Measurements from ENCODE around the gene LMAN2.
A peak's percentile ranks its signal among the peaks of the same experiment; 100 is the strongest.
"Not testable (repeated sequence)": the region's sequence is repeated elsewhere in the genome, so short reads cannot be mapped to it uniquely, and the experiment has no call there.

The LMAN2 gene

GRCh38 chr5:177308740-177309139, 42.7 kb downstream of the LMAN2 start:
- Histone ChIP-seq H3F3A (ENCODE audit: insufficient read depth) (peaks cover 42% of the 10 kb centered on the region), H3K27ac (ENCODE audit: low read depth, low read length) (peak overlapping the region; percentile 88; the same call in 1 of the 2 replicates), H2AFZ (ENCODE audit: low read depth, low read length, severe bottlenecking) (no peak overlapping the region), H3K9me2 (replicated peaks; ENCODE audit: insufficient read depth, low read length) (no peaks in the 10 kb centered on the region), H4K20me1 (ENCODE audit: low read depth, low read length) (peaks cover 6% of the 10 kb centered on the region; the same call in 1 of the 2 replicates), H3K9me3 (ENCODE audit: insufficient read depth, low read length) (no peaks in the 10 kb centered on the region), H3K9ac (ENCODE audit: low read length) (no peak overlapping the region), H3K79me2 (ENCODE audit: insufficient read depth, low read length) (peaks cover 23% of the 10 kb centered on the region), H3K4me2 (ENCODE audit: low read depth, low read length, poor library complexity, severe bottlenecking) (no peak overlapping the region), H3K36me3 (ENCODE audit: low read length) (0 out of 2 replicates have a peak, but pooled peaks cover 2% of the 10 kb centered on the region), H3K27me3 (ENCODE audit: low read length) (no peaks in the 10 kb centered on the region), H3K4me3 (ENCODE audit: insufficient read depth, low read length, poor library complexity, severe bottlenecking) (no peak overlapping the region)
- TF ChIP-seq EZH2phosphoT487 (conservative IDR thresholded peaks at IDR 0.05; ENCODE audit: low read length) = no peak
- TF ChIP-seq CTCF (IDR thresholded peaks at IDR 0.05; ENCODE audit: insufficient read depth, low read length, poor library complexity, severe bottlenecking) = no peak

DNA sequence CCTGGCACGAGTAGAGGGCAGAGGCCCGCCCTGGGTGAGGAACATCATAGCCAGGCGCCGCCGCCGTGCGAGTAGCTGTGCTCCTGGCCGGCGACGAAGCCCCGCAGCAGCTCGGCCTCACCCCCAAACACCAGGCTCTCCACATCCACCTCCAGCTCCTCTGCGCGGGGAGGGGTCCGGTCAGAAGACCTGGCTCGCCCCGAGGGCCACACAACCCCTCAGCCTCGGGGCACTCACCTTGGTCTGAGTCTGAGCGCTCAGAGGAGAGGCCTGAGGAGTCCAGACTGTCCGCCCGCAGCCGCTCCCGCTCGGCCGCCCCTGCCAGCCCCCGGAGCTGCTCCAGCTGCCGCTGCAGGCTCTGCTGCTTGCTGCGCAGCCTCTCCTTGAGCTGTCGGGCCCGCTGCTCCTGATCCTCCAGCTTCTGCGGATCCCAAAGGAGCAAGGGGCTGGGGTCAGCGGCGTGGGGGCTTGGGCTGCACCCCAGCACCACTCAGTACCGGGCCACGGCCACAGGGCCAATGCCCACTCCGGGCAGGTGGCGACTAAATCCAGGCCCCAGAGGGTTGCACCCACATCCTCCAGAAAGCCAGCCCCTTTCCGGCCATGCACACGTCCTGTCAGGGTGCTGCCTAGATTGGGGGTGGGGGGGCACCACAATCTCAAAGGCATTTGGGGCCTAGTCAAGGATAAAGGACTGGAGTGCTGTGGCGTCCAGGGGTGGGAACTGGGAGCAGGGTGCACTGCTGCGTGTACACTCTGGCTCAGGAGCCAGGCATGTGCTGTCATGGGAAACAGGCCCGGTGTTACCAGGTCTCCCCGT, 43.7 kb downstream of the LMAN2 start:
- Histone ChIP-seq H3K27ac (ENCODE audit: low read depth, low read length) (no peak overlapping the region), H3K9ac (ENCODE audit: low read length) (no peak overlapping the region), H3K27me3 (ENCODE audit: low read length) (no peaks in the 10 kb centered on the region), H3K4me2 (ENCODE audit: low read depth, low read length, poor library complexity, severe bottlenecking) (no peak overlapping the region), H3K9me2 (replicated peaks; ENCODE audit: insufficient read depth, low read length) (no peaks in the 10 kb centered on the region), H3K36me3 (ENCODE audit: low read length) (0 out of 2 replicates have a peak, but pooled peaks cover 2% of the 10 kb centered on the region), H3K9me3 (ENCODE audit: insufficient read depth, low read length) (no peaks in the 10 kb centered on the region), H2AFZ (ENCODE audit: low read depth, low read length, severe bottlenecking) (no peak overlapping the region), H3K79me2 (ENCODE audit: insufficient read depth, low read length) (peaks cover 23% of the 10 kb centered on the region), H3K4me3 (ENCODE audit: insufficient read depth, low read length, poor library complexity, severe bottlenecking) (no peak overlapping the region), H4K20me1 (ENCODE audit: low read depth, low read length) (peaks cover 6% of the 10 kb centered on the region; the same call in 1 of the 2 replicates), H3F3A (ENCODE audit: insufficient read depth) (peaks cover 41% of the 10 kb centered on the region)
- TF ChIP-seq CTCF (IDR thresholded peaks at IDR 0.05; ENCODE audit: insufficient read depth, low read length, poor library complexity, severe bottlenecking) (no peak), EZH2phosphoT487 (conservative IDR thresholded peaks at IDR 0.05; ENCODE audit: low read length) (no peak)

GRCh38 chr5:177306674-177307543, 44.6 kb downstream of the LMAN2 start:
- H3K9me3 ChIP-seq (ENCODE audit: insufficient read depth, low read length) = no peaks in the 10 kb centered on the region
- H3K36me3 ChIP-seq (ENCODE audit: low read length) = 0 out of 2 replicates have a peak, but pooled peaks cover 2% of the 10 kb centered on the region
- H3K27ac ChIP-seq (ENCODE audit: low read depth, low read length) = no peak overlapping the region
- H3K4me2 ChIP-seq (ENCODE audit: low read depth, low read length, poor library complexity, severe bottlenecking) = no peak overlapping the region
- H3K4me3 ChIP-seq (ENCODE audit: insufficient read depth, low read length, poor library complexity, severe bottlenecking) = no peak overlapping the region
- peaks cover 6% of the 10 kb centered on the region; the same call in 1 of the 2 replicates for H4K20me1 ChIP-seq (ENCODE audit: low read depth, low read length)
- H3K9me2 ChIP-seq (replicated peaks; ENCODE audit: insufficient read depth, low read length) = no peaks in the 10 kb centered on the region
- peaks cover 23% of the 10 kb centered on the region for H3K79me2 ChIP-seq (ENCODE audit: insufficient read depth, low read length)
- H3K27me3 ChIP-seq (ENCODE audit: low read length) = no peaks in the 10 kb centered on the region
- H3K9ac ChIP-seq (ENCODE audit: low read length) = no peak overlapping the region
- H3F3A ChIP-seq (ENCODE audit: insufficient read depth) = peaks cover 46% of the 10 kb centered on the region
- TF ChIP-seq CTCF (IDR thresholded peaks at IDR 0.05; ENCODE audit: insufficient read depth, low read length, poor library complexity, severe bottlenecking) = no peak
- TF ChIP-seq EZH2phosphoT487 (conservative IDR thresholded peaks at IDR 0.05; ENCODE audit: low read length) = no peak
- H2AFZ ChIP-seq (ENCODE audit: low read depth, low read length, severe bottlenecking) = no peak overlapping the region

GRCh38 chr5:177306103-177306640, 45.3 kb downstream of the LMAN2 start:
- not testable (repeated sequence) for H3K9me3 ChIP-seq (ENCODE audit: insufficient read depth, low read length); H4K20me1 ChIP-seq (ENCODE audit: low read depth, low read length); H3K4me2 ChIP-seq (ENCODE audit: low read depth, low read length, poor library complexity, severe bottlenecking); H2AFZ ChIP-seq (ENCODE audit: low read depth, low read length, severe bottlenecking); H3K9me2 ChIP-seq (replicated peaks; ENCODE audit: insufficient read depth, low read length); H3K4me3 ChIP-seq (ENCODE audit: insufficient read depth, low read length, poor library complexity, severe bottlenecking); H3K27ac ChIP-seq (ENCODE audit: low read depth, low read length); H3K36me3 ChIP-seq (ENCODE audit: low read length); H3K9ac ChIP-seq (ENCODE audit: low read length); H3K27me3 ChIP-seq (ENCODE audit: low read length)
- Histone ChIP-seq H3F3A (ENCODE audit: insufficient read depth) (peaks cover 53% of the 10 kb centered on the region), H3K79me2 (ENCODE audit: insufficient read depth, low read length) (peaks cover 23% of the 10 kb centered on the region)

Measured in SU-DHL-6 (cell line).